ENCODE data around the gene AMIGO3. TPM values are rescaled to one million over a fixed set of nuclear protein-coding genes. Genes with fewer than 3 reads are reported as not detected.
"Not testable (repeated sequence)": the region's sequence is repeated elsewhere in the genome, so short reads cannot be mapped to it uniquely, and the experiment has no call there.

Gene AMIGO3
- polyA plus RNA-seq, 3 donors: 2.3 to 2.7 (median 2.5) TPM

DNA sequence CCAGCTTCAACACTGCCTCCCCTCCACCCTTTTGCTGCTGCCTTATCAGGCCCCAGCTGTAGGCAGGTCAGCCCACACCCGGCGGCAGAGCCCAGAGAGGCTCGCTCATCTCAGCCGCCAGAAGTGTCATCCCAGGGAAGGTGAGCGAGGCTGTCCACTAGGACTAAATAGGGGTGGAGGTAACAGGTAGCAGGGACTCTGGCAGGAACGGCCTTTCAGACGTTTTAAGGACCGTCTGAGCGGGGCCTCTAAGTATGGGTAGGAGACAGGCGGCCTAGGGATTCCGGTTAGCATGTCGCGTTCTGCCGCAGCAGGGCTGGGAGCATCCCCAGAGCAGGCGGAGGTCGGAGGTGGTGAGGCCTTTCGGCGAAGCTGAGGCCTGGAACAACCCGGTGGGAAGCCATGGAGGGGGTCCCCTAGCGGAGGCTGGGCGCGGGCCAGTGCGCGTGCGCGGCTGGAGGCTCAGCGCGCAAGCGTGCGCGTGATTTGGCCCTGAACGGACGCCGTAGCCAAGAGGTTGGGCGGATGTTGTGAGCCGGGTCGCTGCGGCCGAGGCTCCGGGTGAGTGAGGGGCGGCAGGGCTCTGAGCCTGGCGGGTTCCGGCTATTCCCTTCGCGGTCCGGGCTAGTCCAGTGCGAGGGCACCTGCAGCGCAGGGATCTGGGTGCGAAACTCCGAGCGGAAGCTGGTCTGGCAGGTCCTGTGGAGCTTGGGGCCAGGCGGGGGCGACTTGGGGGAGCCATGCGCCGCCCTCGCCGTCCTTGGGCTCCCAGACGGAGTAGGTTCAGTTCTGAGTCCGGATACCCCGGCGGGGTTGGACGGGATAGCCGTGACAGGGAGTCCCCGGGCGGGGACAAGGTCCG lies 30.2 kb downstream of the AMIGO3 start, which contains the start of the genes MST1 and RNF123:
Gene MST1, minus strand, starts transcription at position 429 of the 862 bp plus-strand sequence. CDS start 783 bp downstream, outside the sequence.
Gene RNF123, plus strand, starts transcription at position 512 of the 862 bp plus-strand sequence. CDS start 1,609 bp downstream, outside the sequence.
- DNase-seq: peak; percentile 94

DNA sequence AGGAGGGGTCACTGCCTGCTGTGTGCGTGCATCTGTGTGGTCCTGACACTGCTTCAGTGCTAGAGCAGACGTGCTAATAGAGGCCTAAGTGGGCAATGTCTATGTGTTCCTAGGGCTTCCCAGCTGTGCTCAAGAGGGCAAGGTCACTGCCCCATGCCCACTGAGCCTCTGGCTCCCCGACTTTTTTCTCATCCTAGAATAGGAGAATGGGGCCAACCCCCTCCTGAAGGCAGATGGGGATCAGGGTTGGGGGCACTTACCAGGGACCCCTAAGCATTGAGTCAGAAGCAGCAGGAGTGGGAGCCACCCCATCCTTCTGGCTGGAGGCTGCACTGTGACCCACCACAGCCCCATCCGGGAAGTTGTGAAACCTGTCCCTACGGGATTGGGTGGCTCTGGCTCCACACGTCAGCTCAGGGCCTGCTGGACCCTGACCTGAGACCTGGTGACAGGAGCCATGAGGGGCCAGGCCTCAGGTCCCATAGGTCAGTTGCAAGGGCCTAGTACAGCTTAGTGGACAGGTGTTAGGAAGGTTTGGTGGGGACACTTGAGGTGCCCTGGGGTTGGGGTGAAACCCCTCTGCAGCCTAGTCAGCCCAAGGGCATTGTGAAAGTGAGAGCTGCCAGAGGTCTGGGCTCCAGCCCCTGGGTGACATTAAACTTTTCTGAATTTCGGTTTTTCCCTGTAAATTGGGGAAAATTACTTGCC lies 31.0 kb downstream of the AMIGO3 start:
- not testable (repeated sequence) for DNase-seq

DNA sequence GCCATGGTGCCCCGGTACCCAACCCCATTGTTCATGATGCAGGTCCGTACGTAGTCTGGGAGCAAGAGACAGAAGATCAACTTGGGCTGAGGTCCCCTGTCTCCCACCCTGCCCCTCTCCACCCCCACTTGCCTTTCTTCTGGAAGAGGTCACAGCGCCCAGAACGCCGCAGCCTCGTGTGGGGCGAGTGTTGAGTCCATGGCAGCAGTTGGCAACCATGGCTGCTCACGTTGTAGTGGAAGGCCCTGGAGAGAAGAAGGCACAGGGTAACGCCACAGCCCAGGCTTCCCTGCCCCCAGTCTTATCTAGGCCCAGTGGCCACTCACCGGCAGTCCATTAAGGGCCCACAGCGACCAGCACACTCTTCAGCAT lies 32.1 kb downstream of the AMIGO3 start:
- DNase-seq: not testable (repeated sequence)

DNA sequence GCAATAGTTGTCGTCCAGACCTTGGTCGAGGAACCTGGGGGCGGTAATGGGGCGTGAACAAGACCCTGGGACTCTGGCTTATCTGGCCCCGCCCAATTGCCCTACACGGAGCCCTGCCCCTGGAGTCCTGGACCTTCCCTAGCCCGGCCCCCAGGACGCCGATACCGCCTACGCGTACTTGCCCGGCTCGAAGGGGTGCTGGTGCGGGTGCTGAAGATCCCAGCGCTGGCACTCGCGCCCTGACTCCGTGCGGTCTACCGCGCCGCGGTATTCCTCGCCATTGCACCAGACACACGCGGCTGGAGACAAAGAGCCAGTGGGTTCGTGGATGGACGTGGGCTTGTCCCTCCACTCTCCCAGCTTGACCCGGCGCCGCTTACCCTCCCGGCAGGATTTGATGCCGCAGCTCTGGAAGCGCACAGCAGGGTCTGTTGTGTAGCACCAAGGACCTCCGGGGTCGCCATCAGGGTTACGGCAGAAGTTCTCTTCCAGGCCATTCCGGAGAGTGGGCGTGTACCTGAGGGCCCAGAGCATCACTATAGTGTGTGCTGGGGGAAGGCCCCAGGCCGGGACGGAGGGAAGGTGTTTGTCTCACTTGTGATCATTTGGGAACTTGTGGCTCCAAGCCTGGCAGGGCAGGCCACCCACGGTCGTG lies 32.6 kb downstream of the AMIGO3 start:
- peak; percentile 78 for DNase-seq

GRCh38 chr3:49686346-49686745 lies 33.1 kb downstream of the AMIGO3 start:
- not testable (repeated sequence) for DNase-seq

DNA sequence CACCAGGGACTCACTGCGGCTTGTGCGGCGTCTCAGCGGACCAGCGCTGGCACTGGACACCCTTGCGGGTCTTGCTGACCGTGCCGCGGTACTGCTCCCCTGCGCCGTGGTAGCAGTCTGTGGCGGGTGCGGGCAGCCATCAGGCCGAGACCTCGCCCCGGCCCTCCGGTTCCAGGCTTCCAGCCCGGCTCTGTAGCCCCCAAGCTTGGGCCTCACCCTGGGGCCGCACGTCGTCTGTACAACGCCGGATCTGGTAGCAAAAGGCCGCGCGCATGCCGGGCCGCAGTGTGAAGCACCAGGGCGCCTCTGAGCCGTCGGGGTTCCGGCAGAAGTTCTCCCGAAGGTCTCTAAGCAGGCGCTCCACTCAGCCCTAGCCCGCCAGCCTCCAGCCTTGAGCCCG lies 33.6 kb downstream of the AMIGO3 start:
- DNase-seq: not testable (repeated sequence)

DNA sequence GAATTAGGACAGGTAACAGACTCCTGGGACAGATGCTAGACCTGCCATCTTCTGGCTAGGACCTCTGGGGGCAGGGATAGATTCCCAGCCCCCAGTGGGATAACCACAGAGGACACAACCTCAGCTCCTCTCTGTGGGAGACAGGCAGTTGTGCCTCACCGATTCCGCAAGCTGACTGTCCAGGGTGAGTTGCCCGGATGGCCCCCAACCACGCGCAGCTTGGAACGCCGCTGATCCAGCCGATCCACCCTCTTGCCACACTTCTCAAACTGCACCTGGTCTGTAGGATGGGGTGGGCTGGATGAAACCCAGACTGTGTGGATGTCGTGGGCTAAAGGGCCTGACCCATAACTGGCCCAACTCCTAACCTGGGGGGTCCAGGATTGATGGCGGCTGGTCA lies 34.4 kb downstream of the AMIGO3 start:
- not testable (repeated sequence) for DNase-seq

DNA sequence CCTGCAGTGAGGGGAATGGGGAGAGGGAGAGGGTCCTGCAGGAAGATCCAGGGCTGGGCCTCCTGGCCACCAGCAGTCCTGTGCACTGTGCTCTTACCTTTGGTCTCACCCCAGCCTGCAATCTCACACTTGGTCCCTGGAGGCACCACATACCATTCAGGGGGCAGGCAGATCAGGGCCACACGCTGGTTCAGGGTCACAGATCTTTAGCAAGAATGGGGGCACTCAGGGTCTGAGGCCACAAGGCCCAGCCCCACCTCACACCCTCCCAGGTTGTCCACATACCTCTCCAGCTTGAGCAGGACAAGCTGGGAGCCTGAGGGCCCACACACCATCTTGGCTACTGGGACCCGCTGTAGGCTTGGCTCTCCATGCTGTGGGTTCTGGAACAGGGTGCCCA lies 35.0 kb downstream of the AMIGO3 start:
- DNase-seq: not testable (repeated sequence)

- DNase-seq: no peak
These were observed 36.3 kb downstream of the AMIGO3 start for GRCh38 chr3:49683162-49683561.

- no peak for DNase-seq
These were observed 37.9 kb downstream of the AMIGO3 start for GRCh38 chr3:49681543-49681942.

GRCh38 chr3:49681232-49681522 lies 38.3 kb downstream of the AMIGO3 start:
- DNase-seq: no peak

- DNase-seq: no peak
These were observed 38.8 kb downstream of the AMIGO3 start for GRCh38 chr3:49680493-49681231.

DNA sequence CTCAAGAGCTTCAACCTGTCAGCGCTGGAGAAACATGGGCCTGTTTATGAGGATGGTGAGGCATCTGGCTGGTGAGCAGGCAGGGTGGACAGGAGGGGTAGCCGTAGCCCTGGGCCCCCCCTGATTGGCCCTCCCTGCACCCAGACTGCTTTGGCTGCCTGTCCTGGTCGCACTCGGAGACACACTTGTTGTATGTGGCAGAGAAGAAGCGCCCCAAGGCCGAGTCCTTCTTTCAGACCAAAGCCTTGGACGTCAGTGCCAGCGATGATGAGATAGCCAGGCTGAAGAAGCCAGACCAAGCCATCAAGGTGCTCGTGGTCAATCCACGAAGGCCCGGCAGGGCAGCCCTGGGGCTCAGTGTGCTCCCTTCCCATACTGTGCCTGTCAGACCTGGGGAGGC lies 43.6 kb downstream of the AMIGO3 start:
- no peak for DNase-seq

DNA sequence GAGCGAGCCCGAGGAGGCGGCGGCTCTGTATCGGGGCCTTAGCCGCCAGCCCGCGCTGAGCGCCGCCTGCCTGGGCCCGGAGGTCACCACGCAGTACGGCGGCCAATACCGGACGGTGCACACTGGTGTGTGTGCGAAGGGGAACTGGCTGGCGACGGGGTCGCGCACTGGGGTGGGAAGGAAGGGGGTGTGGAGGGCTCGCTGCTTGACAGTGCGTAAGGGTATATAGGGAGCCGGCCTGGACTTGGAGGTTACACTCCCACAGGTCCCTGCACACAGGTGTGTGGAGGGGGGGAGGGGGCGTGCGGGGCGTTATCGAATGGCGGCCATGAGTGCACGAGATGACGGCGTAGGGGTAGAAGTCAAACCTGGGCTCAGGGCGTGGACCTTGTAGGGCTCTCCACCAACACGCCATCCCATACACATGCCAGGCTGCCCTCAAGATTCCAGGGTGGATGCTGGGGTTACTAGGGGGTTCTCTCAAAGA lies 44.9 kb downstream of the AMIGO3 start:
- DNase-seq: no peak

- DNase-seq: peak; percentile 94
These were observed 45.6 kb downstream of the AMIGO3 start, which contains the start of gene APEH for GRCh38 chr3:49673715-49674496. APEH (plus strand) TSS chr3:49674351; CDS start chr3:49674402, 51 bp downstream.

DNA sequence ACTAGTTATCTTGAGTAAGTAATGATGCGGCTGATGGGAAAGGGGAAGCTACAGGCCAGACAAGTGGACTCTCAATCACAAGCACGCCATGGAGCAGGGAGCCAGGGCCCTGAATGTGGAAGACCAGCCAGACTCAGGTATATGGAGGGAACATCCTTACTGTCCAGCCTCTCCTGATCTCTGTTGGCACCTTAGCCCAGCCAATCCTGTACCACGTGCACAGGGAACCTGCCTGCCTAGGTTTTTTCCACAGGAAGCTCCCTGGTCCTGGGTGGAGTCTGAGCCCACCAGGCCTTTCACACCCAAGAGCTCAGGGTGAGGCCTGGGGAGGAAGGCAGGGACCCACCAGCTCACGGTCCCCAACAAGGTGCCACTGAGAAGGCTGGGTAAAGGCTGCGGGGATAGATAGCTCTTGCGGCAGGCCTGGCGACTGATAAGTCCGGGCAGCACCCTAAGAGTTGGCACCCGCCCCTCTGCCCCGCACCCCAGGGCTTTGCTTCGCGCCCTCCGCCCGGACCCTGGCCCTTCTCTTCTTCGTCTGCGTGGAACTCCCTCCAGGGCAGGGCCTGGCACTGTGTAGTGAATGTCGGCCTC lies 46.3 kb downstream of the AMIGO3 start:
- no peak for DNase-seq

GRCh38 chr3:49671291-49672288 lies 47.9 kb downstream of the AMIGO3 start:
- DNase-seq: peak; percentile 72

DNA sequence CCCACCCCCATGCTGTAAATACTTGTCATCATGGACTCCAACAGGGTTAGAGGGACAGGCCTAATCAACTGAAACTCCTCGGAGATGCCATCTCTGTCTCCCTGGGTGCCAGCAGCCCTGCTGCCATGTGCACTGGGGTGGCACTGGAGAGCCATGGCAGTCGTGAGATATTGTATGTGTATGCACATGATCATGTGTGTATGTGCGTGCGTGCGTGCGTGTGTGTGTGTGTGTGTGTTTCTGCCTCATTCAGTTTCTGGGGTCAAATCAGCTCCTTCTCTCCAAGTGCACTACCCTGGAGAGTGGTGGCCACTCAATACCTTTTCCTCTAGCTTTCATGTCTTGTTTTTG lies 48.6 kb downstream of the AMIGO3 start:
- DNase-seq: no peak

DNA sequence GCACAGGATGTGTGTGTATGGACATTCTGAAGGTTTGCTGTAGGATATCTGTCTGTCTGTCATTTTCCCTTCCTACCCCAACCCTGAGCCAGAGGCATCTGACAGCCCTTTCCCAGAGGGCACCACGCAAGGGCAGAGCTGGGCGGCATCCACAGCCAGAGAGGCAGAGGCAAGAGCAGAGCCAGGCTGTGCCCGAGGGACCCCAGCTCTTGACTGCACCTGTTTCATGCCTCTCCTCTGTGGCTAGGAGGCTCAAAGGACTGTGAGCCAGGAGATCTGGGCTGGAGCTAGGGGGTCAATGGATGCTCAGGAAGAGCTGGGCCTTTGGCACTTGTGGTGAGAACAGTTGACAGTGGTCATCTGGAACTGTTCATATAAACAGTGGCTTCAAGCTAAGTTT lies 50.1 kb downstream of the AMIGO3 start:
- DNase-seq: no peak

All from renal pelvis (tissue), 4 donors.